ENCODE measurements around the gene PBRM1.

PBRM1 gene

GRCh38 chr3:52704611-52705437 is 19.1 kb upstream of the PBRM1 start:
- no peaks in the 10 kb centered on the region for H3K27me3 ChIP-seq (ENCODE audit: control insufficient read depth, insufficient read depth, low read length)
- H3K9ac ChIP-seq: peak overlapping the region; percentile 2
- H3K79me2 ChIP-seq: peaks cover 42% of the 10 kb centered on the region
- H3K4me1 ChIP-seq: peaks cover 13% of the 10 kb centered on the region
- H2AFZ ChIP-seq: peak overlapping the region; percentile 94
- no peak for TF ChIP-seq CTCF (IDR thresholded peaks at IDR 0.05)
- H3K4me3 ChIP-seq (ENCODE audit: low read depth, low read length): peak overlapping the region; percentile 93
- H3K36me3 ChIP-seq (ENCODE audit: control insufficient read depth, insufficient read depth, low read length): no peaks in the 10 kb centered on the region
- no peaks in the 10 kb centered on the region for H3K9me3 ChIP-seq (ENCODE audit: control insufficient read depth, low read length)
- peak overlapping the region; percentile 85 for H3K4me2 ChIP-seq (ENCODE audit: low read length)
- peak overlapping the region; percentile 82 for H3K27ac ChIP-seq

GRCh38 chr3:52703341-52703740 is 17.6 kb upstream of the PBRM1 start:
- H3K4me1 ChIP-seq: peaks cover 13% of the 10 kb centered on the region
- H3K27ac ChIP-seq: no peak overlapping the region
- H3K4me3 ChIP-seq (ENCODE audit: low read depth, low read length): no peak overlapping the region

DNA sequence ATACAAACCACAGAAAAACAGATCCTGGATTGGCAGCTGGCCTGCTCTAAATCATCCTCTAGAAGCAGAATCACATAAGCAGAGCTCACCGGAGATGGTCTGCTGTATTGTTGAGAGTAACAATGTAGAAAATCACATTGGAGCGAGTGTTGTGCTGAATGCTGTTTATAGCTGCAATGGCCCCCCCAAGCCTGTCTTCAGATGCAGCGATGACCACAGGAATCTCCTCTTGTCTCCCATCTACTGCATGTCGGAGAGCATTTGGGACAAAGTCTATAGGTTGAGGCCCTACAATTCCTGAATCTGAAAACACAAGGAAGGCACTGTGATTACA is 11.9 kb upstream of the PBRM1 start:
- no peak overlapping the region for H3K27ac ChIP-seq
- H3K4me3 ChIP-seq (ENCODE audit: low read depth, low read length): no peak overlapping the region
- no peak for TF ChIP-seq CTCF (IDR thresholded peaks at IDR 0.05)
- no peaks in the 10 kb centered on the region for H3K9me3 ChIP-seq (ENCODE audit: control insufficient read depth, low read length)
- no peaks in the 10 kb centered on the region for H3K36me3 ChIP-seq (ENCODE audit: control insufficient read depth, insufficient read depth, low read length)
- H3K4me1 ChIP-seq: no peaks in the 10 kb centered on the region
- no peak overlapping the region for H3K9ac ChIP-seq
- H2AFZ ChIP-seq: no peak overlapping the region
- H3K27me3 ChIP-seq (ENCODE audit: control insufficient read depth, insufficient read depth, low read length): no peaks in the 10 kb centered on the region
- H3K4me2 ChIP-seq (ENCODE audit: low read length): no peak overlapping the region
- peaks cover 13% of the 10 kb centered on the region for H3K79me2 ChIP-seq

More at GRCh38 chr3:52703341-52703740, 17.6 kb upstream of the PBRM1 start:
- H3K4me2 ChIP-seq (ENCODE audit: low read length): no peak overlapping the region
- H3K27me3 ChIP-seq (ENCODE audit: control insufficient read depth, insufficient read depth, low read length): no peaks in the 10 kb centered on the region
- H3K9ac ChIP-seq: no peak overlapping the region
- no peak overlapping the region for H2AFZ ChIP-seq
- H3K9me3 ChIP-seq (ENCODE audit: control insufficient read depth, low read length): no peaks in the 10 kb centered on the region
- TF ChIP-seq CTCF (IDR thresholded peaks at IDR 0.05): no peak
- H3K79me2 ChIP-seq: peaks cover 43% of the 10 kb centered on the region
- no peaks in the 10 kb centered on the region for H3K36me3 ChIP-seq (ENCODE audit: control insufficient read depth, insufficient read depth, low read length)

- TF ChIP-seq CTCF (IDR thresholded peaks at IDR 0.05): no peak
- peaks cover 8% of the 10 kb centered on the region for H3K79me2 ChIP-seq
- H3K27ac ChIP-seq: no peak overlapping the region
- no peak overlapping the region for H3K4me2 ChIP-seq (ENCODE audit: low read length)
- H2AFZ ChIP-seq: no peak overlapping the region
- no peak overlapping the region for H3K9ac ChIP-seq
- no peaks in the 10 kb centered on the region for H3K36me3 ChIP-seq (ENCODE audit: control insufficient read depth, insufficient read depth, low read length)
- H3K4me3 ChIP-seq (ENCODE audit: low read depth, low read length): no peak overlapping the region
- H3K4me1 ChIP-seq: no peaks in the 10 kb centered on the region
- no peaks in the 10 kb centered on the region for H3K9me3 ChIP-seq (ENCODE audit: control insufficient read depth, low read length)
- H3K27me3 ChIP-seq (ENCODE audit: control insufficient read depth, insufficient read depth, low read length): no peaks in the 10 kb centered on the region
Observed at GRCh38 chr3:52696830-52697631, 11.3 kb upstream of the PBRM1 start.

All from parathyroid adenoma (tissue), 2 donors.